NCI-H526 (cell line): ENCODE results near the gene MAD1L1.

ENCODE experiments used
- DNase-seq, 2 experiments: peaks; one replicate each; lab custom pipeline; 2025; lab: John Stamatoyannopoulos, UW

Gene MAD1L1

GRCh38 chr7:2242541-2243429 lies 10.0 kb upstream of the MAD1L1 start:
- DNase-seq = peak; percentile 18 to 40

GRCh38 chr7:2241580-2242540 lies 9.1 kb upstream of the MAD1L1 start, which contains the start of the genes MRM2 and NUDT1:
Gene MRM2 (minus strand): TSS chr7:2242205. CDS start chr7:2242169, 36 bp downstream.
Gene NUDT1 (plus strand): TSS chr7:2242226. CDS start chr7:2244575, 2,349 bp downstream.
- DNase-seq = peak; percentile 22 to 83

DNA sequence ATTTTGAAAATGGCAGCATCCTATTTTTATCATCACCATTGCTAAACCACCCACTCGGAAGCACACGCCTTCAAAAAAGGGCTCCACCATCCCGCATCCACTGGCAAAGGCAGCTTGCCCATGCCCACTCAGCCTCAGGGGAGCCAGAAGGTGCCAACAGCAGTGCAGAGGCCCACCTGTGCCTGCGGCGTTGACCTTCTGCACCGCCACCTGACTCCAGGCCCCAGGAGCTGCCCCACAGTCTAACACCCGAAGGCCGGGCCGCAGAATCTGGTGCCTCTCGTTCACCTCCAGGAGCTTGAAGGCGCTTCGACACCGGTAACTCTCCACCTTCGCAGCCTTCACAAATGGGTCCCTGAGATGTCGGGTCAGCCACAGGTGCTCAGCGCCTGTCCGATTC lies 6.5 kb upstream of the MAD1L1 start:
- no peak for DNase-seq

DNA sequence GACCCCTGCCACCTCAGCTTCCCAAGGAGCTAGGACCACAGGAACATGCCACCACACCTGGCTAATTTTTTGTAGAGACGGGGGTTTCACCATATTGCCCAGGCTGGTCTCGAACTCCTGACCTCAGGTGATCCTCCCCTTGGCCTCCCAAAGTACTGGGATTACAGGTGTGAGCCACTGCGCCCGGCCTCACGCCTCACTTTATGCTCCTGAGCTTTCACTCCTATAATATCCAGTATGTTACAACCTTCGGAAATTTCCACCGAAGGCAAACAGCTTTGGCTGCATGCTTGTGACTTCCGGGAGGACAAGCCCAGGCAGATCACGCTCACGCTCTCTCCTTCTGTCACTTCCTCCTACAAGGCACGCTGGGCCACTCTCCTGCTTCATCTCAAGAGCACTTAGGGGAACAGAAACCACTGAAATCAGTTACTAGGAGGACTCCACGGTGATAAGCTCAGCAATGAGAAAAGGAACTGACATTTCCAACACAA lies 4.4 kb upstream of the MAD1L1 start:
- DNase-seq = no peak

- no peak for DNase-seq
These were observed 1.2 kb upstream of the MAD1L1 start for GRCh38 chr7:2233926-2234325.

- peak in 1 of 2 experiments; percentile 64 for DNase-seq
These were observed 566 bp downstream of the MAD1L1 start for GRCh38 chr7:2231992-2232765.

DNA sequence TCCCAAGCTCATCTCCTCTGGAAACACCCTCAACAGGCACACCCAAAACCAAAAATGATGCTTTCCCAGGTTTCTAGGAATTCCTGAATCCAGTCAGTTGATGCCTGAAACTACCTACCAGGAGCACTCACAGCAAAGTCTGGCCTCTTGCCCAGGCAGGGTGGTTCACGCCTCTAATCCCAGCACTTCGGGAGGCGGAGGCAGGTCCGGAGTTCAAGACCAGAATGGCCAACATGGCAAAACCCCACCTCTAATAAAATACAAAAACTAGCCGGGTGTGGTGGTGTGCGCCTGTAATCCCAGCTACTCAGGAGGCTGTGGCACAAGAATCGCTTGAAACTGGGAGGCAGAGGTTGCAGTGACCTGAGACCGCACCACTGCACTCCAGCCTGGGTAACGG lies 1.9 kb downstream of the MAD1L1 start:
- no peak for DNase-seq

- no peak for DNase-seq
These were observed 2.5 kb downstream of the MAD1L1 start for GRCh38 chr7:2230226-2230625.

GRCh38 chr7:2229467-2229866 lies 3.3 kb downstream of the MAD1L1 start:
- DNase-seq = no peak

DNA sequence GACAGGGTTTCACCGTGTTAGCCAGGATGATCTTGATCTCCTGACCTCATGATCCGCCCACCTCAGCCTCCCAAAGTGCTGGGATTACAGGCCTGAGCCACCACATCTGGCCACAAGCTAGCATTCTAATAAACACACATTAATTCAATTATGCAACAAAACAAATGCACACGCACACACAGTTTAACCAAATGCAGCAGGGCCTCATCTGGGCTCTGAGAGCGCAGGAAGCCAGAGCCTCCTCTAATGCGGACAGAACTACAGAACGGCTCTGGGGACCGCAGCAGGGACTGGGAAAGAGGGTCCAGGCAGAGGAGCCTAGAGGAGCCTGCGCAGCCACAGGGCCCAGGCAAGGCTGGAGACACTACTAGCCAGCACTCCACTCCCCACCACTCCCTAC lies 3.8 kb downstream of the MAD1L1 start:
- DNase-seq = no peak

GRCh38 chr7:2227699-2228098 lies 5.0 kb downstream of the MAD1L1 start:
- DNase-seq = no peak

DNA sequence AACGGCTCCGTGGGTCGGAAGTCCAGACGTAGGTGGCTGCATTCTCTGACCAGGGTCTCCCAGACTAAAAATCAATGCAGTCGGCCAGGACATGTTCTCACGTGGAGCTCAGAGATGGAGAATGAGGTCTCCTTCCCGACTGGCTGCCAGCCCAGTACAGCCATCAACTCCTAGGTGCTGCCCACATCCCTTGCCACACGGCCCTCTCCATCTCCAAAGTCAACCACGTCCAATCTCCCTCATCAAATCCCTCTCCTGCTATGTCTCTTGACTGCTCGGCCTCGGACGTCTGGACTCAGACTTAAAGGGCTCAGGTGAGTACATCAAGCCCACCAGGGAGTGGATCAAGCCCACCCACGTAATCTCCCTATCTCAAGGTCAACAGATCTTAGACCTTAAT lies 6.9 kb downstream of the MAD1L1 start:
- DNase-seq = no peak

GRCh38 chr7:2225336-2225735 lies 7.4 kb downstream of the MAD1L1 start:
- no peak for DNase-seq

GRCh38 chr7:2224934-2225333 lies 7.8 kb downstream of the MAD1L1 start:
- DNase-seq = no peak

- DNase-seq = no peak
These were observed 8.2 kb downstream of the MAD1L1 start for GRCh38 chr7:2224491-2224928.

DNA sequence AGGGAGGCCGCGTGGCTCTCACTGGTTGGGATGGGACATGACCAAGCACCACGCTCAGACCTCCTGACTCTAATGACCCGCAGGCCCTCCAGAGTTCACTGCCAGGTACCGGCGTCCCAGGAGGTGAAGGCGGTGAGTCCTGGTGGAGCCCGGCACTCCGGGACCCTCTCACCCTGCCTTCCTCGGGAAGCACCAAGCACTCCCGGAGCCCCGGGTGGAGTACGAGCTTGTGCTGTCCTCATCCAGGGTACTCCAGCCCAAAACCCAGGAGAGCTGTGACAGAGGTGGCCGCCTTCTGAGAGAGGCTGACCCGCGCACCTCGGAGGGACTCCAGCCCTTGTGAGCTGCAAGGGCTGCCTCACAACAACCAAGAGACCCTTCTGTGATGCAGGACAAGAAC lies 9.4 kb downstream of the MAD1L1 start:
- DNase-seq = no peak

DNA sequence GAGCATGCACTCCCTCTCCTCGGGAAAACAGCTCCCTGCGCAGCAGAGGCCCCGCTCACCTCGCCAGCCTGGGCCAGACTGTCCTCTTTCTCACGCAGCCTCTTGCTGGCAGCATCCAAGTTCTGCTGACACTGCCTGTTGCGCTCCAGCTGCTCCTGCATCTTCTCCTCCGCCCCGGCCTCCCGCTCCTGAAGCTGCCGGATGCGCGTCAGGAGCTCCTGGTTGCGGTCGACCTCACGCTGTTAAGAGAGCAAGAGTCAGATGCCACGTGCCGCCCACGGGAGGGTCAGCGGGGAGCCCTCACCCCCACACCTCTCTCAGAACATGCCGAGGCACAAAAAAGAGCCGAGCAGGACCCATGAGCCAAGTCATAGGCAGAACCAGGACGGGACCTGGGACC lies 10.2 kb downstream of the MAD1L1 start:
- DNase-seq = no peak

DNA sequence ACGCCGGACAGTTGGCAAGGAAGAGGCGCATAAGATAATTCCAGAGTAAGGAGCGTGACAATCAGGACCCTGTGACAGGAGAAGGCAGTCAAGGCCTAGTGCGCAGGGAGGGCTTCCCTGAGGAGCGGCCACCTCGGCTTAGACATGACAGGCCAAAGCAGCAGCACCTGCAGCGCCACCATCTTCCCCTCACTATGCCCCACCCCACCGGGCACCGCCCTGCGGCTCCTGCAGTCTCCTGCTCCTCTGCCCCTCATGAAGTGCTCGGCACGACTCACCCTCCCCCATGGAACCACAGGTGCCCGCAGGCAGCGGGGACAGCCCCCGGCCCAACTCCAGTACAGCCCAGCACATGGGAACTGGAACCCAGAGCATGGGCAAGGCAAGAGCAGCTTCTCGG lies 11.8 kb downstream of the MAD1L1 start:
- no peak for DNase-seq

DNA sequence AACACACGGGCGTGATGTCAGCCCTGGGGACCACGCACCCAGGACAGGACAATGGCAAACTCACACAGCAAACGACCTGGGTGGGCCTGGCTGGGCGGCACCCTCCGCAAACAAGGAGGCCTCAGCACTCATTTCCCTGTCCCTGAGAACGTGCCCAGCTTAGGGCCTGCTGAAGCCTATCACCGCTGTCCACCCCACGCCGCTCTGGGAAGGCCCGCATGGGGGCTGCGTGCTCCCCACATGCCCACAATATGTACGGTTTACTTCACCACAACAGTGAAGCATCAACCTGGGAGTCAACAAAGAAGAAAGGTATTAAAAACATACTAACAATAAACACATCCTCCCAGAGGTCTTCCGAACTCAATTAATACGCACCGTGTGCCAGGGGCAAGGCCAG lies 12.2 kb downstream of the MAD1L1 start:
- no peak for DNase-seq

DNA sequence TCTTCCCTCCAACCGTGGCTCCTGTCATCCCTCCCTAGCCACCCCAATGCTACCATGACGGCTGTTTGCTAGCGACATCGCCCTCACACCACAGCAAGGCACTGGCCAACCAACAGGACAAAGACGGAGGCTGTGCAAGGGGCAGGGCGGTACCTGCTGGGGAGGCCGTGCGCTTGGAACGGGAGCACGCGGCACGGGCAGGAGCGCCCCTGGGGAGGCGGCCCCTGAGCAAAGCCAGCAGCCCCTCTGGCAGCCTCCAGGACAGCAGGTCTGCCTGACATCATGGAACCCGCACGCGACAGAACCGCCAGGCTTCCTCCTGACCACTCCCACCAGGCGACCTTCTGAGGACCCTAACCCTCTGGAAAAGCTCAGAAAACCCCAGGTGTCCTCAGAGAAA lies 12.7 kb downstream of the MAD1L1 start:
- DNase-seq = no peak

GRCh38 chr7:2219606-2220005 lies 13.1 kb downstream of the MAD1L1 start:
- no peak for DNase-seq

DNA sequence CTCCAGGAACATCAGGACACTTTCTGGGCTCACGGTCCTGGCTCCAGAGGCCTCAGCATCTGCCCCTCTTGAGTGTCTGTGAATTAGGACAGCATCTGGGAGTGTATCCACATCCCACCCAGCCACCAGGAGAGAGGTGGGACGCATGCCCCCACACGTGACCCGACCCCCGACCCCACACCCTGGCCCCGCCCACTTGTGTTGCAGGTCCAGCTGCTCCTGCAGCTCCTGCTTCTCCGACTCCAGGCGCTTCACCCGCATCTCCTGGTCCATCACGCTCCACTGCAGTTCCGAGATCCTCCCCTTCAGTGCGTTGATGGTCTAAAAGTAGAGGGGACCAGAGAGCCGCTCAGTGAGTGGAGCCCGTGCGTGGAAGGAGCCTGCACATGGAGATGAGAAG lies 13.6 kb downstream of the MAD1L1 start:
- no peak for DNase-seq
